NCI-H146 treated with DMSO at 0.1 percent for 48 hours (cell line): ENCODE results near the gene CDC45.

Source experiments
- DNase-seq: peaks from one replicate; lab custom pipeline; 2025; ENCODE audit not compliant: unreplicated experiment; lab: John Stamatoyannopoulos, UW

CDC45 gene

DNA sequence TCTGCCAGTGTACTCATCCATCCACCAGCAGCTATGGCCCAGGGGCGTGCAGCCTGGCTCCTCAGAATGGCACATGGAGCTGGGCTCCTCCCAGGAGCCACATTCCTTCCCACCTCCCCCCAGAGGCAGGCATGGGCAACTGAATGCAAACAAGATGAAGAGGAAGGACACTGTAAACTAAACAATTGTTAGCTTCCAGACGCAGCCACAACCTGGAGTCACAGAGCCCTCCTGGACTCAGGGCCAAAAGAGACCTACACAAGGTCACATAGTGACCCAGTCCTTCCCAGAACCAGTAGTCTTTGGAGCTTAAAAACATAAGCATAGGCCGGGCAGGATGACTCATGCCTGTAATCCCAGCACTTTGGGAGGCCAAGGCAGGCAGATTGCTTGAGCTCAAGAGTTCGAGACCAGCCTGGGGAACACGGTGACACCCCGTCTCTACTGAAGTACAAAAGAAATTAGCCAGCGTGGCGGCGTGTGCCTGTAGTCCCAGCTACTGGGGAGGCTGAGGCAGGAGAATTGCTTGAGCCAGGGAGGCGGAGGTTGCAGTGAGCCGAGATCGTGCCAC is 75.2 kb downstream of the CDC45 start:
- DNase-seq = no peak

DNA sequence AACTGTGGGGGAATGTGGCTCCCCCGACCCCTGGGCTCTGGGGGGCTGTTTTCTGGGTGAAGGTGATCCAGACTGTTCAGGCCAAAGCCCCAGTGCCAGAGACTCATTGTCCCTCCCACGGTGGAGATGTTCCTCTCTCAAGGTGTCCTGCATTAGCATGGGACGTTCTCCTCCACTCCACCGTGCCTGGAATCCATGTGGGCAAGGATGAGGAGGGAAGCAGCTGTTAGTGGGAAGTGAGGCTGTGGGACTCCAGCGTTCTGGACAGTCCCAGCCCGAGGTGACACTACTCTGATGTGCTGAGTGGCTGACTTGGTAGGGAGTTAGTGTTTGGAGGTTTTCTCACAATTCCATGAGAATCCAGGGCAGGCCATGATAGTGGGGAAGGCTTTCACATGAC is 75.9 kb downstream of the CDC45 start:
- no peak for DNase-seq

- no peak for DNase-seq
Measured at GRCh38 chr22:19556963-19557545, 77.3 kb downstream of the CDC45 start.

DNA sequence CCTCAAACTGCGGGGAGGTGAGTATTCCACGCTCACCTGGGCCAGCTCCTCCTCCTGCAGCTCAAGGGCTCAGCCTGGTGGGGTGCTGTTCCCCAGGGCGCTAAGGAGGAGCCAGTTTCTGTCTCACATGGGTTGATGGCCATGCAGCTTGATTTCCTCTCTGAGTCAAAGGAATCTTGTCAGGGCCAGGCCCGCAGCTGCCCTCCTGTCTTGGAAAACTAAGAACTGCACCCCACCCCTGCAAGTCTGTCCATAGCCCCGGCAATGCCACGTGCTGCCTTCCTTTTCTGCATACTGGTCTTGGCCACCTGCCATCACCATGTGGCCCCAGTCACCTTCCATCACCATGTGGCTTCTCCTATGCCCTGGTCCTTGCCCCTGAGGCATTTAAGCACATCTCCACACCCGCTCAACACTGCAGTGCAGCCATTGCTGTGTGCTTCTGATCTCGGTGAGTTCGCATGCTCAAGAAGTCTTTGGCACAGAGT is 79.6 kb downstream of the CDC45 start:
- DNase-seq = no peak

DNA sequence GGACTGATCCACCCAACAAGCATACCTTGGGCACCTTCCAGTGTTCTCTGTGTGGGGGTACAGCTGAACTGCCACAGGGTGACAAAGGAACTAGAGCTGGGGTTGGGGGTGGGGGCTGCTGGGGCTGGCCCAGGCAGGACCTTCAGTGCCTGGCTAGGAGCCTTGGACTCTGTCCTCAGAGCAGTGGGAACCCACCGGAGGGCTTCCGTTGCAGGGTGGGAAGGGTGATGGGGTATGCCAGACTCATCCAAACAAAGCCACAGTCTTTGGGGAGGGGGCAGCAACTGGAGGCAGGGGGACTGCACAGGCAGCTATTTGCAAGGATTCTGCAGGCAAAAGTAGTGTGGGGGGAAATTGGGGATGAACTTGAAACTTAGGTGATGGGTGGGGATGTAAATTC is 80.2 kb downstream of the CDC45 start:
- DNase-seq = no peak

- DNase-seq = no peak
Measured at GRCh38 chr22:19565382-19566278, 85.9 kb downstream of the CDC45 start.

- DNase-seq = no peak
Measured at GRCh38 chr22:19566279-19567156, 86.8 kb downstream of the CDC45 start.

GRCh38 chr22:19567157-19568009 is 87.7 kb downstream of the CDC45 start:
- no peak for DNase-seq

- no peak for DNase-seq
Measured at GRCh38 chr22:19568337-19569275, 88.9 kb downstream of the CDC45 start.

- no peak for DNase-seq
Measured at GRCh38 chr22:19569276-19569640, 89.5 kb downstream of the CDC45 start.

DNA sequence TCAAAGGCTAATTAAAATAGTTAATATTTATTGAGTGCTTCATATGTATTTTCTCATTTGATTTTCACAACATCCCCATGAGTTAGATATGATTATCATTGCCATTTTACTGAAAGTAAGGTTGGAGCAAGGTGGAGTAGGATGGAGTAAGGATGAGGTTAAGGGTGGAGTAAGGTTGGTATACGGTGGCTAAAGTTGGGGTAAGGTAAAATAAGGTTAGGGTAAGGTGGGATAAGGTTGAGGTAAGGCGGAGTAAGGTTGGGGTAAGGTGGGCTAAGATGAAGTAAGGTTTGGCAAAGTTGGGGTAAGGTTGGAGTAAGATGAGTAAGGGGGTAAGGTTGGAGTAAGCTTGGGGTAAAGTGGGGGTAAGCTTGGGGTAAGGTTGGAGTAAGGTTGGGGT is 90.3 kb downstream of the CDC45 start:
- DNase-seq = no peak
